HL-60 (cell line): ENCODE data around the gene HERC4.

Source experiments
- DNase-seq, 2 experiments: peaks; one replicate each; pipeline ENCODE4 v3.0.0-alpha.2; 2010 to 2020; ENCODE audit warnings: low read depth in 1 of 2, low spot score in 1 of 2
- H3K27ac ChIP-seq: fragments of 250-450 bp; sonication (Bioruptor Pico); replicated peaks from 2 replicates; pipeline ENCODE4 v1.5.1; 2020; ENCODE audit warnings: mild to moderate bottlenecking, moderate library complexity
- H3K27me3 ChIP-seq: fragments of 250-450 bp; sonication (Bioruptor Pico); 2 replicates; pipeline ENCODE4 v1.5.1; 2021; ENCODE audit warnings: mild to moderate bottlenecking, moderate library complexity; ENCODE audit not compliant: insufficient read depth, poor library complexity, severe bottlenecking
- H3K4me3 ChIP-seq: replicated peaks from 2 replicates; pipeline ENCODE4 v1.5.1; 2011; ENCODE audit warnings: mild to moderate bottlenecking, control low read depth, low read length; ENCODE audit not compliant: insufficient read depth
- GABPA ChIP-seq: IDR thresholded peaks from 2 replicates; pipeline ENCODE4 v1.6.1; 2012; ENCODE audit warnings: low read depth
- POLR2AphosphoS5 ChIP-seq: IDR thresholded peaks from 2 replicates; pipeline ENCODE4 v1.6.1; 2012; ENCODE audit warnings: low read depth
- SPI1 ChIP-seq: IDR thresholded peaks from 2 replicates; pipeline ENCODE4 v1.6.1; 2012; ENCODE audit warnings: low read depth, mild to moderate bottlenecking, borderline replicate concordance
- TF ChIP-seq, protein P1 (sequence below): IDR thresholded peaks from 2 replicates; pipeline ENCODE4 v1.6.1; 2012; ENCODE audit warnings: low read depth; ENCODE audit not compliant: insufficient replicate concordance
- TF ChIP-seq, protein P2 (sequence below): IDR thresholded peaks from one replicate; pipeline ENCODE4 v1.5.1; 2011; ENCODE audit warnings: low read length, control low read depth, inconsistent platforms; ENCODE audit not compliant: insufficient read depth

HERC4 gene

DNA sequence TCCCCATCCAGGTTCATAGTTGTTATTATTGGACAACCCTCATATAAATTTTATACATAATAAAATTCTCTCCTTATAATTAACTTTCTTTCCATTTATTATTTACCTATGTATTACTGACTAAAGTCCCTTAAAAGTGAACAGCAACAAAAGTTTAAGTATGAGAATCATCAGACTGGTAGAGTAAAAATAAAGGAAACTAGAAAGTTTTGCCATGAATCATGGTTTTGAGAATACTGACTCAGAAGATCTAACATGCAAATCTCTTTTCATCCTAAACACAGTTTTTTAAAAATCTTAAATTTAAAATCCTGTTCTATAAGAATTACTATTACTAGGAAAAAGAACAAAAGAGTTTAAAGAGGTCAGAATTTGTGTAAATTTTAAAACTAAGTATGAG lies 32.1 kb downstream of the HERC4 start:
- TF ChIP-seq SPI1 = no peak
- TF ChIP-seq, protein P1, sequence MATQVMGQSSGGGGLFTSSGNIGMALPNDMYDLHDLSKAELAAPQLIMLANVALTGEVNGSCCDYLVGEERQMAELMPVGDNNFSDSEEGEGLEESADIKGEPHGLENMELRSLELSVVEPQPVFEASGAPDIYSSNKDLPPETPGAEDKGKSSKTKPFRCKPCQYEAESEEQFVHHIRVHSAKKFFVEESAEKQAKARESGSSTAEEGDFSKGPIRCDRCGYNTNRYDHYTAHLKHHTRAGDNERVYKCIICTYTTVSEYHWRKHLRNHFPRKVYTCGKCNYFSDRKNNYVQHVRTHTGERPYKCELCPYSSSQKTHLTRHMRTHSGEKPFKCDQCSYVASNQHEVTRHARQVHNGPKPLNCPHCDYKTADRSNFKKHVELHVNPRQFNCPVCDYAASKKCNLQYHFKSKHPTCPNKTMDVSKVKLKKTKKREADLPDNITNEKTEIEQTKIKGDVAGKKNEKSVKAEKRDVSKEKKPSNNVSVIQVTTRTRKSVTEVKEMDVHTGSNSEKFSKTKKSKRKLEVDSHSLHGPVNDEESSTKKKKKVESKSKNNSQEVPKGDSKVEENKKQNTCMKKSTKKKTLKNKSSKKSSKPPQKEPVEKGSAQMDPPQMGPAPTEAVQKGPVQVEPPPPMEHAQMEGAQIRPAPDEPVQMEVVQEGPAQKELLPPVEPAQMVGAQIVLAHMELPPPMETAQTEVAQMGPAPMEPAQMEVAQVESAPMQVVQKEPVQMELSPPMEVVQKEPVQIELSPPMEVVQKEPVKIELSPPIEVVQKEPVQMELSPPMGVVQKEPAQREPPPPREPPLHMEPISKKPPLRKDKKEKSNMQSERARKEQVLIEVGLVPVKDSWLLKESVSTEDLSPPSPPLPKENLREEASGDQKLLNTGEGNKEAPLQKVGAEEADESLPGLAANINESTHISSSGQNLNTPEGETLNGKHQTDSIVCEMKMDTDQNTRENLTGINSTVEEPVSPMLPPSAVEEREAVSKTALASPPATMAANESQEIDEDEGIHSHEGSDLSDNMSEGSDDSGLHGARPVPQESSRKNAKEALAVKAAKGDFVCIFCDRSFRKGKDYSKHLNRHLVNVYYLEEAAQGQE = no peak
- TF ChIP-seq, protein P2, sequence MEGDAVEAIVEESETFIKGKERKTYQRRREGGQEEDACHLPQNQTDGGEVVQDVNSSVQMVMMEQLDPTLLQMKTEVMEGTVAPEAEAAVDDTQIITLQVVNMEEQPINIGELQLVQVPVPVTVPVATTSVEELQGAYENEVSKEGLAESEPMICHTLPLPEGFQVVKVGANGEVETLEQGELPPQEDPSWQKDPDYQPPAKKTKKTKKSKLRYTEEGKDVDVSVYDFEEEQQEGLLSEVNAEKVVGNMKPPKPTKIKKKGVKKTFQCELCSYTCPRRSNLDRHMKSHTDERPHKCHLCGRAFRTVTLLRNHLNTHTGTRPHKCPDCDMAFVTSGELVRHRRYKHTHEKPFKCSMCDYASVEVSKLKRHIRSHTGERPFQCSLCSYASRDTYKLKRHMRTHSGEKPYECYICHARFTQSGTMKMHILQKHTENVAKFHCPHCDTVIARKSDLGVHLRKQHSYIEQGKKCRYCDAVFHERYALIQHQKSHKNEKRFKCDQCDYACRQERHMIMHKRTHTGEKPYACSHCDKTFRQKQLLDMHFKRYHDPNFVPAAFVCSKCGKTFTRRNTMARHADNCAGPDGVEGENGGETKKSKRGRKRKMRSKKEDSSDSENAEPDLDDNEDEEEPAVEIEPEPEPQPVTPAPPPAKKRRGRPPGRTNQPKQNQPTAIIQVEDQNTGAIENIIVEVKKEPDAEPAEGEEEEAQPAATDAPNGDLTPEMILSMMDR = no peak
- no peak for TF ChIP-seq POLR2AphosphoS5
- no peak for TF ChIP-seq GABPA
- DNase-seq = no peak
- Histone ChIP-seq H3K4me3 (no peak overlapping the region), H3K27me3 (no peaks in the 10 kb centered on the region), H3K27ac (no peak overlapping the region)

DNA sequence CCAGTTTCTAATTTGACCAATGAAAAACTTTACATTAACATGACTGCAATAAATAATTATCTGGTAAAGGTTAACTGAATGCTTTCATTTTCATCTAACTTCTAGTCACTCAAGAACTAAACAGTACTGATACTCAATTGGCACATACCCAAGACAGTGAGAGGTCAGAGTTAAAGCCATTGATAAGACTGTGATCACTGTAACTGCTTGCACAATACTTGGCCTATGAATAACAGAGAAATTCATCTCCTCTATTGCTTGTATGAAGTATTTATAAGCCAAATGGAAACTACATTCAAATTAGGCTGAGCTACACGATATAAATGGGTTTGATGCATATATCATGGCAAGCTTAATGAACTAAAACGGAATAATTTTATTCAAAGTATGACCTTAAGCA lies 43.0 kb downstream of the HERC4 start:
- TF ChIP-seq POLR2AphosphoS5 (no peak), SPI1 (no peak), GABPA (no peak)
- TF ChIP-seq, protein P2 = no peak
- TF ChIP-seq, protein P1 = no peak
- Histone ChIP-seq H3K4me3 (no peak overlapping the region), H3K27me3 (no peaks in the 10 kb centered on the region), H3K27ac (no peak overlapping the region)
- no peak for DNase-seq

DNA sequence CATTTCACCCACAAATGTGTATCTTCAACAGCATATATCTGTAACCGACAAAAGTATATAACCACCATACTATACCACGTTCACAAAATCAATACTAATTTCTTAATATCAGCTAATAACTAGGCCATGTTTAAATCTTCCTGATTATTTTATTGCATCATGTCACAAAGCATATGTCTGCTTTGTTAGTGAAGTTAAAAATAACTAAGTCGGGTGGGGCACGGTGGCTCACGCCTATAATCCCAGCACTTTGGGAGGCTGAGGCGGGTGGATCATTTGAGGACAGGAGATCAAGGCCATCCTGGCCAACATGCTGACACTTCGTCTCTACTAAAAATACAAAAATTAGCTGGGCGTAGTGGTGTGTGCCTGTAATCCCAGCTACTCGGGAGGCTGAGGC lies 47.7 kb downstream of the HERC4 start:
- no peaks in the 10 kb centered on the region for H3K27me3 ChIP-seq
- TF ChIP-seq, protein P1 = no peak
- TF ChIP-seq POLR2AphosphoS5 (no peak), GABPA (no peak), SPI1 (no peak)
- TF ChIP-seq, protein P2 = no peak
- H3K27ac ChIP-seq = no peak overlapping the region
- no peak for DNase-seq
- H3K4me3 ChIP-seq = no peak overlapping the region
